GM12892 (cell line): ENCODE results near the gene MEIS3.

Experiments
- POLR2A ChIP-seq: IDR thresholded peaks from 2 replicates; pipeline ENCODE4 v1.6.1; 2011; ENCODE audit warnings: low read depth, low read length, control low read depth
- POLR2AphosphoS5 ChIP-seq: IDR thresholded peaks from 2 replicates; pipeline ENCODE4 v1.6.1; 2011; ENCODE audit warnings: low read depth, low read length, control low read depth
- TAF1 ChIP-seq: IDR thresholded peaks from 2 replicates; pipeline ENCODE4 v1.6.1; 2011; ENCODE audit warnings: low read depth, mild to moderate bottlenecking, control low read depth, low read length, borderline replicate concordance

GRCh38 chr19:47456721-47457474 is 37.6 kb upstream of the MEIS3 start:
- TF ChIP-seq TAF1 = no peak
- TF ChIP-seq POLR2A = no peak
- TF ChIP-seq POLR2AphosphoS5 = no peak
